GM21825 (cell line): Measurements from ENCODE around the gene DPYSL5.
"Not testable (repeated sequence)": the region's sequence is repeated elsewhere in the genome, so short reads cannot be mapped to it uniquely, and the experiment has no call there.

ENCODE experiments used
- ATAC-seq: cut with Tn5 transposase; IDR thresholded peaks from one replicate; pipeline ENCODE4 v1.9.1; 2021; ENCODE audit warnings: mild to moderate bottlenecking, moderate library complexity; ENCODE audit not compliant: unreplicated experiment

Gene DPYSL5

DNA sequence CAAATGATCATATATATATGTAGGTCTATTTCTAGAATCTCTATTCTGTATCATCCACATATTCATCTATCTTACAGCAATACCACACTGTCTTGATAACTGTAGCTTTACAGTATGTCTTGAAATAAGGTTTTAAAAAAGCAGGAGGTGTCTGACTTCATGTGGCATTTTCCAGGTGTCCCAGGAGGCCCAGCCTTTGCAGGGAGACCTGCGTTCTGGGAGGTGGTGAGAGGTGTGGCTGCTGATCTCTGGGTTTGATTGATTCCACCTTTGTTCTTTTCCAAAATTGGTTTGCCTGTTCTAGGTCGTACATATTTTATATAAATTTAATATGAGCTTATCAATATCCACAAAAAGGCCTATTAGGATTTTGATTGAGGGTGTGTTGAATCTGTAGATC lies 26.6 kb downstream of the DPYSL5 start:
- no peak for ATAC-seq

- no peak for ATAC-seq
Measured at GRCh38 chr2:26875065-26875634, 27.2 kb downstream of the DPYSL5 start.

DNA sequence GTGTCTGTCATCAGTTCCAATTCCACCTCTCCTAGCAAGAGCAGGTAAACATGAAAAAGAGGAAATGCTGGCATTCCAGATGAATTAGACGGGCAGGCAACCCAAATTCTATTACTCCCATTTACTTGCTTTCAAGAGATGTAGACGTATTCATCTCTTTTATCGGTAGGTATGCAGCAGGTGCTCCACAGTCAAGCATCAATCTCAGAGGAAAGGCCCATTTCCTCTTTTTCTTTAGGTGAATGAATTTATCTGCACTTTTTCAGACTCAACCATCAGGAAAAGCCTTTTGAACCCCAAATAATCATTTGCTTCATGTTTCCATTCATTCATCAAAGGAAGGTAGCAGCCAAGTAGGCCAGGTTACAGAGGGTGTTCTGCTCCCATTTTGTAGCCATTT lies 27.9 kb downstream of the DPYSL5 start:
- no peak for ATAC-seq

GRCh38 chr2:26876260-26876659 lies 28.3 kb downstream of the DPYSL5 start:
- no peak for ATAC-seq

- ATAC-seq = no peak
Measured at GRCh38 chr2:26877276-26877675, 29.3 kb downstream of the DPYSL5 start.

DNA sequence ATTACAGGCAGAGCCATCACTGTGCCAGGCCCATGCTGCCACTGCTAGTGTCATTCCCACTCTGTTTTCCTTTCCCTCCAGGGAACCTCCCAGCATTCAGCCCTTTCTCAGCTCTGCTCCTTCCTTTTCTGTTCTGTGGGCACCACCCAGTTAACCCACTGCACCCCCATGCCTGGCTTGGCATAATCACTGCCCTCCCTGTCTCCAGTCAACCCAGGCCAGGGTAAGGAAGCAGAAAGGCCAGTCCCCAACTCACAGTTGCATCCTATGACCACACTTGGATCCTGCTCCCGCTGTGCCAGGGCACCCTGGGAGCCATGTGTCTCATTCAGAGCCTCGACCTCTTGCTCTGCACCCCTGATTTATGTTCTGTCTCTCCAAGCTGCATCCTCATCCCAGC lies 32.2 kb downstream of the DPYSL5 start:
- ATAC-seq = no peak

GRCh38 chr2:26880910-26881435 lies 33.0 kb downstream of the DPYSL5 start:
- ATAC-seq = no peak

DNA sequence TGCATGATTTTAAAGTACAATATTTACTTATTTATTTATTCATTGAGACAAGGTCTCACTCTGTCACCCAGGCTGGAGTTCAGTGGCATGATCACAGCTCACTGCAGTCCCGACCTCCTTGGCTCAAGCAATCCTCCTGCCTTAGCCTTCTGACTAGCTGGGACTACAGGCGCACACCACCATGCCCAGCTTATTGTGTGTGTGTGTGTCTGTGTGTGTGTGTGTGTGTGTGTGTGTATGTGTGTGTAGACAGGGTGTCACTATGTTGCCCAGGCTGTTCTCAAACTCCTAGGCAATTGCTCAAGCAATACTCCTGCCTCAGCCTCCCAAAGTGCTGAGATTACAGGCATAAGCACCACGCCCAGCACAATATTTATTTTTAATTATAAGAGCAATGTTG lies 34.3 kb downstream of the DPYSL5 start:
- not testable (repeated sequence) for ATAC-seq

DNA sequence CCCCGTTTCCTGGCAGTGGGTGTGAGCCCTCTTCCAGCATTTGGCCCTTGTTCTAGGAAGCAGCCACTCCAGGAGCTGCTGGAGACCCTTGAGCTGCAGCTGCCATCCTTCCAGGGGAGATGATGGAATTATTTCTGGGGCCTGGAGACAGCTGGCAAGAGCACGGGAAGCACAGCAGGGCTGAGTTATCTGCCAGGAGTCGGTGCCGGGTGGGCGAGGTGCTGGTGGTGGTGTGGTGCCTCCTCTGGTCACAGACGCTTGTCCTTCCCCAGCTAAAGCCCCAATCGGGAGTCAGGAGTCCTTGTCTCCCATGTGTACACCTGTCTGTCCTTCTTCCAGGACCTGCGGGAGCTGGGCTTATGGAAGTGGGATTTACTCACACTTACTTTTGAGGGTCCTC lies 36.0 kb downstream of the DPYSL5 start:
- no peak for ATAC-seq

GRCh38 chr2:26884486-26884885 lies 36.6 kb downstream of the DPYSL5 start:
- no peak for ATAC-seq

DNA sequence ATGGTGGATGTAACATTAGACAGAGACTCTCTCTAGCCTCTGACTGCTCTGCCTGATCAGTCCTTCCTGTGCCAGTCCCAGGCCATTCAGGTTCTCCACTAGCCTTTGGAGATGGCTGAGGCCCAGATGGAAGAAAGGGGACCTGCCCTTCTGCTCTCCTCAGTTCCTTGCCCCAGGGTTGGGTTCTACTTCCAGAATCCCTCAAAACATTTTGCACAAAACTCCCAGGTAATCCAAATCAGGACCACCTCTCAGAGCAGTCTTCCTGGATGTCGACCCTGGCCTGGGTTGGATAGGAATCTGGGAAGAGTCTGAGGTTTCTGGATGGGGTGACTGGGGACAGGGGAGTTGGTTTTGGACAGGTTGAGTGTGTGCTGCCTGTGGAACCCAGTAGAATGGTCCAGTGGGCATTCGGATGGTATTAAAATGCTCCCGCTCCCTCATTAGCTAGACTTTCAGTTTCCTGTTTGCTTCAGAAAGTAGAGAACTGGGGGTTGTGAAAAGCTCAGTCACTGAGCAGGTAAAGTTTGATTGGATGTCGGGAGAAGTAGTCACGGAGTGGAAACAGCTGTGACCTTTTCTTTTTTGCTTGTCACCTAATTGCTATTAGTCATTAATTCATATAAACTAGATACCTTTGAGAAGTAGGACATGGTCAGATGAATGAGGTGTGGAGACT lies 37.9 kb downstream of the DPYSL5 start:
- ATAC-seq = no peak

GRCh38 chr2:26886736-26887135 lies 38.8 kb downstream of the DPYSL5 start:
- ATAC-seq = no peak

- ATAC-seq = no peak
Measured at GRCh38 chr2:26887151-26887550, 39.2 kb downstream of the DPYSL5 start.

GRCh38 chr2:26889796-26890195 lies 41.9 kb downstream of the DPYSL5 start:
- ATAC-seq = no peak

DNA sequence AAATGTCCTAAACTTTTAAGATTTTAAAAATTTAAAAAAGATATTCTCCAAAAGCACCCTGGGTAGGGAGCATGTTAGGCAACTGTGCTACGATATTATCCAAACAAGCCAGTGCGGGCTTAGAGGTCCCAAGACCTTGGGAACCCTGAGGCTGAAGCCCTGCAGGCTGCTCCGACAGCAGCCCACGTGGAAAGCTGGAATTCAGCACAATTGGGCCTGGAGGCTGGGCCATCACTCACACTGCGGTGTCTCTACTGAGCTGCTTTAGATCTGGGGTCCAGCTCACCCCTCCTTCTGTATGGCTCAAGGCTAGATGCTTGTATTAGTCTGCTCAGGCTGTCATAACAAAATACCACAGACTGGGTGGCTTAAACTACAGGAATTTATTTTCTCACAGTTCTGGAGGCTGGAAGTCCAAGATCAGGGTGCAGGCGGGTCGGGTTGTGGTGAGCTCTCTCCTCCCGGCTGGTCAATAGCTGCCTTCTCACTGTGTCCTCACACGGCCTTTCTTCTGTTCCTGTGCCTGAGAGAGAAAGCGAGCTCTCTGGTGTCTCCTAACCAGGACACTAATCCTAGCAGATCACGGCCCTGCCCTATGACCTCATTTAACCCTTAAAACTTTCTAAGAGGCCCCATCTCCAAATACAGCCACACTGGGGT lies 42.5 kb downstream of the DPYSL5 start:
- ATAC-seq = no peak

DNA sequence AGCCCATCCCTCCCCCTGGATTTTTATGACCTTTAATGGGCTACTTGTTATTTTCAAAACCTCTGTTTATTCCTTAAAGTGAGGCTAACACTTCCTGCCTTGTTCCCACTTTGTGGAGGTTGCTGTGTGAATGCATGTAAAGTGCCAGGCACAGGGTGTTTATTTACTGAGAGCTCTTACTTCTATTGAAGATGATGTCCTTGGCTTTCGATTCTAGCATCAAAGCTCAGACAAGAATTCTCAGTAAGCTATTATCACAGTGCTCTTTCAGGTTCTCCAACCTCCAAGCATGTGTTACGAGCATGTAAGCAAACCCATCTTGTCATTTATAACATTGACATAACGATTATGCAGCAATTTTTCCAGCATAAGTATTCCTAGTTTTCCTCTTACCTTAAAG lies 44.2 kb downstream of the DPYSL5 start:
- ATAC-seq = no peak

DNA sequence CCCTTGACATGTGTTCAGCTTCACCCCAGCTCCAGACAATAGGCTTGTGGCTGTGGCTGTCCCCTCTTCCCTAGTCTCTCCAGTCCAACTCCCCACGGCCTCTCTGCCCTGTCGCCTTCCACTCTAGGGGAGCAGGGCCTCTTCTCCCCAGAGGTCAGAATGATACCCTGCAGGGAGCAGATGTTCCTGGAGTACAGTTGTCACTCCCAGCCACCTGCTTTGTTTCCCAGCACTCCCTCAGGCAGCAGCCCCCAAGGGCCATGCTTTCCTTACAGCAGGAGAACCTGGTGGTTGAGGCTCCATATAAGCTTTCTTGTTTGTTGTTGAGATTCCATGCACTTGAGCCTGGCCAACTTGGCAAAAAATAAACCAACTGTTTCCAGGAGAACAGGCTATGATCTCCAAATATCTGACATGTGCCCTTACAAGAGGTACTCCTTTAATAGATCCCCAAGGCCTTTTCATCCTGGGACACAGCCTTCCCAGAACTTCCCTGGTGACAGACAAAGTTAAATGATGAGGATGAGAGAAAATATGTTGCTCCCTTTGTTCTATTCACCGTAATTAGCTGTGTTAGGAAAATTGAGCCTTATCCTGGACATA lies 45.1 kb downstream of the DPYSL5 start:
- no peak for ATAC-seq

DNA sequence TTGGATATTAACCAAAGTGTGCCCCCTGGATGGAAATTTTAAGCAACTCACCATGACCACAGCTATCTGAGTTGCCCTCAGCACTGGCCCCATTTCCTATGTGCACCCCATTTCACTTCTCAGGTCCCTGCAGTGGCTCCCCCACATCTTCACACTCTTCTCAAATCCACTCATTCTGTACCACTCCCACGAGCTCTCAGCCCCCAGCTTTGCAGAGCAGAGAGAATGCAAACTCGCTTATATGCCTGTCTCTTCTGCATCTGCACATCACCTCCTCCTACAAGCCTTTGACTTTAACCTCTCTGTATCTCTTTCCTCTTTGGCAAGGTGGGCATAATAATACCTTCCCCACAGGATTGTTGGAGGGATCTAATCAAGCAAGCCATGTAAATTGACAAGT lies 46.2 kb downstream of the DPYSL5 start:
- no peak for ATAC-seq

- no peak for ATAC-seq
Measured at GRCh38 chr2:26897807-26898479, 50.0 kb downstream of the DPYSL5 start.

DNA sequence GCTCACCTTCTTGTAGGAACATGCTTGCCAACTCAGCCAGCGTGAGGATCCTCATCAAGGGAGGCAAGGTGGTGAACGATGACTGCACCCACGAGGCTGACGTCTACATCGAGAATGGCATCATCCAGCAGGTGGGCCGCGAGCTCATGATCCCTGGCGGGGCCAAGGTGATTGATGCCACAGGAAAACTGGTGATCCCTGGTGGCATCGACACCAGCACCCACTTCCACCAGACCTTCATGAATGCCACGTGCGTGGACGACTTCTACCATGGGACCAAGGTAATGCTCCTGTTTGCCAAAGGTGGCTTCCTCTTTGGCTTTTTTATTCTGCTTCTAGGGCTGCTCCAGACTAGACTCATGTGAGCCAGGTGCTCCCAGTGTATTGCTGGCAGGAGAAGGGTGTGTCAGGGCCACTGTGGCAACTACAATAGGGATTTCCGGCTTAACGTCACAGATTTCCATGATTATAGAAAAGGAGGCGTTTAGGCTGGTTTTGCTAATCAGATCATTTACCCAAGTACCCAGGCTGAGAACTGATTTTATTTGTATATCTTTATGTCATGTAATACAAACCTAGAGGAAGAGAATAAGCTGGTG lies 50.6 kb downstream of the DPYSL5 start:
- no peak for ATAC-seq
